SK-MEL-5 (cell line): ENCODE measurements around the gene EYA3. TPM values are rescaled to one million over a fixed set of nuclear protein-coding genes. Genes with fewer than 3 reads are reported as not detected.
A peak's percentile ranks its signal among the peaks of the same experiment; 100 is the strongest.

Experiments
- DNase-seq: peaks from one replicate; pipeline ENCODE4 v3.0.0-alpha.2; 2016; ENCODE audit warnings: low read depth, low spot score
- in situ Hi-C: cut with HindIII; loops from 2 replicates; pipeline ENCODE4 v1.10.0; 2016; ENCODE audit warnings: low sequenced_read_pairs, high pct_unique_total_duplicates, low pct_unique_long_range_greater_than_20kb
- total RNA-seq: library from RNA; depleted of rRNA; stranded (reverse); fragments of >200 nt; shearing (Covaris generic); gene quantifications from 2 replicates; pipeline ENCODE4 v1.2.3, GENCODE V29; 2014

Gene EYA3
- total RNA-seq, 1 experiment from 2014 or later, result 20.9 TPM

DNA sequence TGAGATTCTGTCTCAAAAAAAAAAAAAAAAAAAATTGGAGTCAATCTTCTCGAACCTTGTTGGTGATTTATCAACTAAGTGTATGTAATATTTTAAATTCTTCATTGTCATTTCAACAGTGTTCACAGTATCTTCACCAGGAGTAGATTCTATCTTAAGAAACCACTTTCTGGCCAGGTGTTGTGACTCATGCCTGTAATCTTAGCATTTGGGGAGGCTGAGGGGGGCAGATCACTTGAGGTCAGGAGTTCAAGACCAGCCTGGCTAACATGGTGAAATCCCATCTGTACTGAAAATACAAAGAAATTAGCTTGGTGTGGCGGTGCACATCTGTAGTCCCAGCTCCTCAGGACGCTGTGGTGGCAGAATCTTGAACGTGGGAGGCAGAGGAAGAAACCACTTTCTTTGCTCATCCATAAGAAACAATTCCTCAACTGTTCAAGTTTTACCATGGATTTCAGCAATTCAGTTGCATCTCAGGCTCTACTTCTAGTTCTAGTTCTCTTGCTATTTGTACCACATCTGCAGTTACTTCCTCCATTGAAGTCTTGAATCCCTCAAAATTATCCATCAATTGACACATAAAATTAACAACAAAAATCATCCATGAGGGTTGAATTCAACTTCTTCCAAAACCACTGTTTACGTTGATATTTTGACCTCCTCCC lies 30.4 kb upstream of the EYA3 start:
- in situ Hi-C loops, result no loop called here
- no peak for DNase-seq

DNA sequence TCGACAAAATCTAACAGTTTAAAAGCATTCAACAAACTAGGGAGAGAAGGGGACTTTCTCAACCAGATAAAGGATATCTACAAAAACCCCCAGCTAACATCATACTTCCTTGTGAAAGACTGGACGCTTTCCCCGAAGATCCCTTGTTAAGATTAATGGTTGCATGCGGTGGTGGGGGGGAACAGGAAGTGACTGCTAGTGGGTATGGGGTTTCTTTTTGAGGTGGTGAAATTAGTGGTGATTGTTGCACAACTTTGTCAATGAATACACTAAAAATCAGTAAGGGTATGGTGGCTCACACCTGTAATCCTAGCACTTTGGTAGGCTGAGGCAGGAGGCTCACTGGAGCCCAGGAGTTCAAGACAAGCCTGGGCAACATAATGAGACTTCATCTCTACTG lies 26.9 kb upstream of the EYA3 start:
- no peak for DNase-seq
- in situ Hi-C loops, result no loop called here

DNA sequence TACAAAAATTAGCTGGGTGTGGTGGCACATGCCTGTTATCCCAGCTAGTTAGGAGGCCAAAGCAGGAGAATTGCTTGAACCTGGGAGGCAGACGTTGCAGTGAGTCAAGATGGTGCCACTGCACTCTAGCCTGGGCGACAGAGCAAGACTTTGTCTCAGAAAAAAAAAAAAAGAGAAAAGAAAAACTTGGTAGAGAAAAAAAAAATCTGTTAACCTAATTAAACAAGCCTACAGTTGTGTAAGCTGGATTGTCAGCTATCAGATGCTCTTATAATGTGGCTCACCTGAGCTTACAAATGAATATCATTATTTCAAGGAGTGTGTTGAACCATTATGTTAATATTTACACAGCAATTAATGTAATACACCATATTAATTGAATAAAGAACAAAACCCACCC lies 26.4 kb upstream of the EYA3 start:
- in situ Hi-C loops, result no loop called here
- DNase-seq, result no peak

DNA sequence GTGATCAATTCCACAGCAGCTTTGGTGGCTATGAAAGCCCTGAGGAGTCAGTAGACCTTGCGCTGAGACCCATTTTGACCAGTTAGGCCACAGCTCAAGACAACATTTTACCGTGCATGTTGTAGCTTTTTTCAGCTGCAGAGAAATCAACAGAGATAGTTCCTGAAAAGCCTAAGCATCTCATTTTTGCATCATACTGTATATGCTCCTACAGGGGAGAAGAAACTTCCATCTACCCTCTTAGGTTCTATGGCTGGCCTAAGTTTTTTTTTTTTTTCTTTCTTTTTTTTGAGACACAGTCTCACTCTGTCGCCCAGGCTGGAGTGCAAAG lies 24.8 kb upstream of the EYA3 start:
- in situ Hi-C loops, result no loop called here
- peak; percentile 60 for DNase-seq

DNA sequence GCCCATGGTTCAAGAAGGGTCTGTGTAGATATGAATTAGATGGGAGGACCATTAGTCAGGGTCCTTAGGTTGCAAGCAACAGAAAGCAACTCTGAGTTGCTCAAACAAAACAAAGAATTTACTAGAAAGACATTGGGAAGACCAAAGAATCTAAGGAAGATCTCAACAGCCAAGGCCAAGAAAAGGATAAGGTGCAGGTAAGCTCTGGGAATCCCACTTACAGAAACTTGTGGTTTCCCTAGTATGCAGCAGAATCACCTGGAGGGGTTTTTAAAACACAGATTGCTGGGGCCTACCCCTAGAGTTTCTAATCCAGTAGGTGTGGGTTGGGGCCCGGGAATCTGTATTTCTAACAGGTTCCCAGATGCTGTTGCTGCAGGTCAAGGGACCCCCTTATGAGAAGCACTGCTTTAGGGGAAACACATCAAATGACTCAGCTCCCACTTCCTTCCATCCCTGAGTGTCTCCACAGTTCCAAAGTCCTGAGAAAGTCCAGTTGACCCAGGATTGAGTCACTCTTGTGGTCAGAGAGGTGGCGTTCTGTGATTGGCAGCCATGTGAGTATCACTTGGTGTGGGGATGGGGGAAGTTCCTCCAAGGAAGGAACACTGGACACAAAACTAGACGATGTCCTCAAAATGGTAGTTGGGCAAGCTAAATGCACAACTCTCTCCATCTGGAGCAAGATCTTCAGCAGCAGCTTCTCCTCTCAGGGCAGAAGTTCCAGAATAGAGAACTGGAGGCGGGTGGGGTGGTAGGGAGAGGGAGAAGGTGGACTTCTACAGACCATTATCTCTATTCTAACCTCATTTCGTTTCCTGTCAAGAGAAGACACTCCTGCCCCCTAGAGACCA lies 24.2 kb upstream of the EYA3 start:
- in situ Hi-C loops, result no loop called here
- no peak for DNase-seq

DNA sequence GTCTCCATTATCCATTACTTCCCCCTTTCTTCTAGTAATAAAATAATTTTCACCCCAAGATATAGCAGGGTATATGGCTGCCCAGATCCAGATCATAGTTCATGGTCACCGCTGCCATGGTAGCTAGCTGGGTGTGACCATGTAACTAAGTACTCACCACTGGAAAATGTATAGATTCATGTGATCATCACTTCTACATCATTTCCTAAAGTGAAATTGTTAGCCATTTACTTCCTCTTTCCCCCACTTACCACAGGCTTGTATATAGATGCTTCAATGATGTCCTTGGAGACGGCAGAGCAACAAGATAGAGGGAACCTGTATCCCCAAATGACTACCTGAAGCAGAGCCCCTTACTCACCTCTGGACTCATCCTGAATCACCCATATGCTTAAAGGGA lies 22.7 kb upstream of the EYA3 start:
- in situ Hi-C loops, result no loop called here
- DNase-seq, result no peak

DNA sequence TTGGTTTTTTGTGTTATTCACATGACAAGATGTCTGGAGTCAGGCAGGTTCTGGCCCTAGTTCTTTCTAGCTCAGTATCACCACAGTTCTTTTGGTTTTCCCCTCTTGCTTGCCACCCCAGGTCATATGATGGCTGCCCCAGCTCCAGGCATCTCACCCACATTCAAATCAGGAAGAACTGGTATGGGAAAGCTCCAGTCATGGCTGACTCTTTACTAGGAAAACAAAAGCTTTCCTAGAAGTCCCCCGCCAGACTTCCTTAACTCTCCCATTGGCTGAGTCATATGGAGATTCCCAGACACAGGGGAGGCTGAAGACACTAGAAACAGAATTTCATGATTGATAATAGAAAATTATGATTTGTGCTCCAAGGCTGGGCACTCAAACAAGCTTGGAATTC lies 22.1 kb upstream of the EYA3 start:
- in situ Hi-C loops, result no loop called here

DNA sequence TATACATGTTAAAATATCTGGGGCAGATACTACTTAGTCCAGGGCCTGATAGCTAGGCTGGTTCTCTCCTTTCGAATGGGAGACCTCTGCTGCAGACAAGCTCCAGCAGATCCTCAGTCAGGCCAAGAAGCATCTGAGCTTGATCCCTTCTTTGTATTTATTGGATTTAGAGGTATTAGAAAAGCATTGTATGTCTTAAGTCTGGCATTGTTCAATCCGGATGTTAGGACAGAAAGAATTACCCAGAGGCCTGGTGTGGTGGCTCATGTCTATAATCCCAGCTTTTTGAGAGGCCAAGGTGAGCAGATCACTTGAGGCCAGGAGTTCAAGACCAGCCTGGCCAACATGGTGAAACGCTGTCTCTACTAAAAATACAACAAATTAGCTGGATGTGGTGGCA lies 21.2 kb upstream of the EYA3 start:
- DNase-seq, result no peak
- in situ Hi-C loops, result no loop called here

More for the DNA sequence above, 22.1 kb upstream of the EYA3 start:
- no peak for DNase-seq

DNA sequence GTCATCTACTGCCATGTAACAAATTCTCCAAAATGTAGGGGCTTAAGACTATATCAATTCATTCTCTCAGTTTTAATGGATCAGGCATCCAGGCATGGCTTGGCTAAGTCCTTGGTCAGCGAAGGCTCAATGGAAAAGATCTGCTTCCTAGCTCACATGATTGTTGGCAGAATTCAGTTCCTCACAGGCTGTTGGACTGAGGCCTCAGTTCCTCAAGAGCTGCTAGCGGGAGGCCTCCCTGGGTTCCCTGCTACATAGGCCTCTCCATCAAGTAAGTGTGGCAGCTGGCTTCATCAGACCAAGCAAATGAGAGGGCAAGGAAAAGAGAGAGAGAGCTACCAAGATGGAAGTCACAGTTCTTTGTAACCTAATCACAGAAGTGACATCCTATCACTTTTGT lies 19.6 kb upstream of the EYA3 start:
- DNase-seq, result no peak
- in situ Hi-C loops, result no loop called here

DNA sequence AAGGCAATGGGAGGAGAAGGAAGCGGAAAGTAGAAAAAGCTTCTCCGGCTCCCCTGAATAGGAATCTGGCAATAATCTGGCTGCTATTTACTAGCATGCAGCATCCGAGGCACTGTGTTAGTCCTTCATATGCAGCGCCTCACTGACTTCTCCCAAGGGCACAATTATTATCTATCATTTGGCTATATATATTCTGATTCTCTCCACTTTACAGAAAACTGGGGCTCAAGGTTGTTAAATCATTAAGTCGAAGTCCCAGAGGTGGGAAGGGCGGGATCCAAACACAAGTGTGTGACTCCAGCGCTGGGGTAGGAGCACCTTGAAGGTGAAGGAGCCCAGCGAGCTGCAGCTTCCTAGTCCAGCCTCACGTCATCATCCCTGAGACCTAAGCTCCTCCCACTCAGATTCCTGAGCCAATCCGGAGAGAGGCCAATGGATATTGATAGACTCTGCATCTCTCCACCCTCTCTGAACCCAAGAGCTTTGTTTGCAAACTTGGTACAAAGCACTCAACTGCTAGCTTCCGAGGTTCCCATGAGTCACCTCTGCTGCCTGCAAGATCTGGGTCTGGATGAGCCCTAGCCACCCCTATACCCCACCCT lies 16.6 kb upstream of the EYA3 start:
- peak; percentile 50 for DNase-seq

DNA sequence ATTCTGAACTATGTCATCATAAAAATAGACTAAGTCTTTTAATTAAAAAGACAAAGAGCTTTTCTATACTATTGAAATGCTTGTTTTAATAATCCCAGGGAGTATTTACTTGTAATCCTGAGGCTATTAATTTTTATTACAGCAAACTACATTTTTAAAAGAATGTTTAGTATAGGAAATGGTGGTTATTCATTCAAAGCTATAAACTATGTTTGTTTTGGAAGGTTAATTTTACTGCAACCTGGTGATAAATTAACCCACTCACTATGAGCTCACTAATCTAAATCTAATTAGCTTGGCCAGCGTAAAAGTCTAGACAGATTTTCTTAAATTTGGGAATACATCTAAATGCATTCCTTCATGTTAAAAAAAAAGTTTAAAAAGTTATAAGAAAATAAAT lies 13.8 kb upstream of the EYA3 start:
- in situ Hi-C loops, result no loop called here
- no peak for DNase-seq

More for the DNA sequence above, 16.6 kb upstream of the EYA3 start:
- in situ Hi-C loops, result no loop called here

DNA sequence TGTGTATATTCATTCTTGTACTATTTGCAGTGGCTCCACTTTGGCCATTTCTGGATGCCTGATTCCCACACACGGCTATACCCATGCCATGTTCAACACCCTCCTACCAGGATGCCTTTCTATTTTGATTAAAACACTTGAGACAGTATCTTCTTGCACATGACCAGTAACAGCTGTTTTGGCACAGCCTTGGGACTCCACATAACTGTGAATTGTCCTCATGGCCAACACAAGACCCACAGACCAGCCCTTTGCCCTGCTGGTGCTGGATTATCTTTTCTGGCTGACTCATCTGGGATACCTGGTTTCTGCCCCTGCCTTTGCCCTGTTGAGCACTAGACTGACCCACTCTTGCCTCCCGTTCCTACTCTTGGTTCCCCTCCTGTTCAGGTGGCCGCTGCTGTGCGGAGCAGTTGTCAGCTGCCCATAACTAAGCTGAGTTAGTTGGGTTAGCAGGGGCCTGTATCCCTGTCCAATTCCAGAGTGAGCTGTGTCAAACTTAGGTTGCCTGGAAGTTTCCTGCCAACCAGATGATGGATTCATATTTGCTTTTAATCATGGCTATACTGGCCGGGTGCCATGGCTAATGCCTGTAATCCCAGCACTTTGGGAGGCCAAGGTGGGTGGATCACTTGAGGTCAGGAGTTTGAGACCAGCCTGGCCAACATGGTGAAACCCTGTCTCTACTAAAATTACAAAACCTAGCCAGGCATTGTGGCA lies 10.8 kb upstream of the EYA3 start:
- in situ Hi-C loops, result no loop called here
- no peak for DNase-seq

DNA sequence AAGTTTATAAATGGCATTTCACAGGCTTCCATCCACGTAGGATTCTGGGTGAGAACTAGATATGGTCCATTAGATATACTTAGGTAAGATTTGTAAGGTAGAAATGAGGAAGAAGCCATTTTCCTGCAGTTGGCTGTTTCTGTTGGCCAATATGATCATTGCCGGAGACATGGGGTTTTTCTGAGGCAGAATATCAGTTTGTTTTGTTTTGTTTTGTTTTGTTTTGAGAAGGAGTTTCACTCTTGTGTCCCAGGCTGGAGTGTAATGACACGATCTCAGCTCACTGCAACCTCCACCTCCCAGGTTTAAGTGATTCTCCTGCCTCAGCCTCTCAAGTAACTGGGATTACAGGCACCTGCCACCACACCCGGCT lies 8.7 kb upstream of the EYA3 start:
- in situ Hi-C loops, result no loop called here
- DNase-seq, result no peak

DNA sequence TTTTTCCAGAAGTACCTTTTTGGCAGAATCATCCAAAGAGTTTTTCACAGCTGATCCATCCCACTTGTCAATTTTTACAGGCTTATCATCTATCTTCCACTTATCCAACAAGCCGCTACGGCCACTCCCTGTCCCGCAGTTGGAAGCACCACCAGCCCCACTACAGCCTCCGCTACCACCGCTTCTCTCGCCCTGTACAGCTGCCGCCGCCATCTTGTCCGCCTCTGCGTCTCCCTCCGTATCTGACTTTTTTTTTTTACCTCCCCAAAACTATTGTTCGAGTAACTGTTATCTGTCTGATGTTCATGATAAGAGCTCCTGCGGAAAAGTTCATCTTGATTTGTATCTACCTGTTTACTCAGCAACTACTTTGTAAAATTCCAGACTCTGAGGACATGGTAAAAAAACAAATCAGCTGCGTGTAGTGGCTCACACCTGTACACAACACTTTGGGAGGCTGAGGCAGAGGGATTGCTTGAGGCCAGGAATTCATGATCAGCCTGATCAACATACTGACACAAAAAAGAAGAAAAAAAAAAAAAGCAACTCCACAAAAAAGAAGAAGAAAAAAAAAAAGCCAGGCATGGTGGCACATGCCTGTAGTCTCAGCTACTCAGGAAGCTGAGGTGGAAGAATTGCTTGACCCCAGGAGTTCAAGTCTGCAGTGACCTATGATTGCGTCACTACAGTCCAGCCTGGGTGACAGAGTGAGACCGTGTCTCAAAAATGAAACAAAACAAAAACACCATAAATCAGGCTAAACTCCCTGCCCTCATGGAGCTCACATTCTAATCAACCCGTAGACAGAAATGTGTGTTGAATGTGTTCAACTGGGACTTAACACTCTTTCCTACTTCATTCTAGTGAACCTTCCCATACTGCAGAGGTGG lies 8.0 kb upstream of the EYA3 start:
- no peak for DNase-seq
- in situ Hi-C loops, result no loop called here

DNA sequence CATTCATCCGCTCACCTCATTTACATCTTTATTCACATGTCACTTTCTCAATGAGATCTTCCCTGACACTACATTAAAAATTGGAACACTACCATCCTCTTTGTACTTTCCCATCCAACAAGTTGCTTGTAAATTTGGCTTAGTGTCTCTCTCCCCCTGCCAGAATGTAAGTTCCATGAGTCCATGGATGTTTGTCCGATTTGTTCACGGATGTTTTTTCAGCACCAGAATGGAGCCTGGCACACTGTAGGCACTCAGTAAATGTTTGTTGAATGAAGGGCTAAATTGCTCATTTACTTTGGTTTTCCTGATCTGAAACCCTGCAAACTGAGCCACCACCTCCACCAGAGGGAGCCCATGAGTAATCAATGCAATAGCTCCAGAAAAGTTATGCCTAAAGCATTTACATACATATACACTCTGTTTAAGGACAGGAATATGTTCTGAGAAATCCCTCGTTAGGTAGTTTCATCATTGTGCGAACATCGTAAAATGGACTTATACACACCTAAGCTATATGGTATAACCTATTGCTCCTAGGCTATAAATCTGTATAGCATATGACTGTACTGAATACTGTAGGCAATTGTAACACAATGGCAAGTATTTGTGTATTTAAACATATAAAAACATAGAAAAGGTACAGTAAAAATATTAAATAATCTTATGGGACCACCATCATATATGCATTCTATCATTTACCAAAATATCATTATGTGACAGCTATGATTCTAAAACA lies 2.8 kb upstream of the EYA3 start:
- in situ Hi-C loops, result no loop called here
- DNase-seq, result peak; percentile 80

DNA sequence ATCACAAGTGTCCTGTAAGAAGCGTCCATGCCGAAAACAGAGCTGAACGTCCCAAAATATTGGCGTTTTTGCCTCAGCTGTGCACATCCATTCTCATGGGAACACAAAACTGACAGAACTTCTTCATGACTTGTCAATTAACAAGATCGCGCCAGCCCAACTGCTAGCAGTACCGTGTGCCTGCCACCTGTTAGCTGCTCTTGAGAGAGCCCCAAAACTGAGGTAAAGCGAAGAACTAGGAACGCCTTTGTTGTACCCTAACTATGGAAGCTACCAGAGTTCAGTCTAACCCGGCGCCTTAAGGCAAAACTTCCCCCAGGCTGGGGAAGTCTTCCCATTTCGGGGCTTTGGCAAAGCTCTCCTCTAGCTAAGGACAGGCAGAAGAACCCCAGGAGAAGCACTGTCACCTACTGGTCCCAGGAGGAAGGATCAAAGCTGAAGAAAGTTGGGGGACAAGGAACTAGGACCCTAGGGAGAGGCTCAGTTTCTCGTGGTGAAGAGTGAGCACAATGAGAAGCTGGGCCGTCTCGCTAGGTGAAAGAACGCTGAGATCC lies 719 bp downstream of the EYA3 start:
- in situ Hi-C loops, result no loop called here

DNA sequence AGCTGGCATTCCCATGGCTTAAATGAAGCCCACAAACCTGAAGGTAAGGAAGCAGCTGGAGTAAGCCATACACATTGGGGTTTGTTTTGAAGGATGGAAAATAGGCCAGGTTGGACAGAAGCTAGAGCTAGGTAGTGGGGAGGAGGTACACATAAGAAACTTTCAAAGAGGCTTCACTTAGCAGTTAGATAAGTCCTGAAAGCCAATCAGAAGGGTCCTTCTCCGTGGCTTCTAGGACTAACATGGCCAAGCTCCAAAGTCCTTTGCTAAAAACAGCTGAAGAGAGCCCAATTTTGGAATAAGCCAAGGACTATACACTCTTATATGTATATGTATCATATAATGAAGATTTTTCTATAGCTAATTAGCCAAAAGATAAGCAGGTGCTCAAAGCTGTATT lies 1.8 kb downstream of the EYA3 start:
- DNase-seq, result no peak
- in situ Hi-C loops, result no loop called here

More for the DNA sequence above, 719 bp downstream of the EYA3 start:
- no peak for DNase-seq
